Astrocyte (in vitro differentiated cells and primary cell): ENCODE measurements around the gene PNPLA2.

Experiments
- EZH2 ChIP-seq: IDR thresholded peaks from 2 replicates; pipeline ENCODE4 v1.6.1; 2012; ENCODE audit warnings: mild to moderate bottlenecking, low read length, inconsistent platforms; ENCODE audit not compliant: insufficient read depth
- TF ChIP-seq, protein P1 (sequence below): IDR thresholded peaks from 2 replicates; pipeline ENCODE4 v1.5.1; 2011; ENCODE audit warnings: low read depth, mild to moderate bottlenecking, inconsistent platforms, low read length, moderate library complexity; ENCODE audit not compliant: insufficient read depth

DNA sequence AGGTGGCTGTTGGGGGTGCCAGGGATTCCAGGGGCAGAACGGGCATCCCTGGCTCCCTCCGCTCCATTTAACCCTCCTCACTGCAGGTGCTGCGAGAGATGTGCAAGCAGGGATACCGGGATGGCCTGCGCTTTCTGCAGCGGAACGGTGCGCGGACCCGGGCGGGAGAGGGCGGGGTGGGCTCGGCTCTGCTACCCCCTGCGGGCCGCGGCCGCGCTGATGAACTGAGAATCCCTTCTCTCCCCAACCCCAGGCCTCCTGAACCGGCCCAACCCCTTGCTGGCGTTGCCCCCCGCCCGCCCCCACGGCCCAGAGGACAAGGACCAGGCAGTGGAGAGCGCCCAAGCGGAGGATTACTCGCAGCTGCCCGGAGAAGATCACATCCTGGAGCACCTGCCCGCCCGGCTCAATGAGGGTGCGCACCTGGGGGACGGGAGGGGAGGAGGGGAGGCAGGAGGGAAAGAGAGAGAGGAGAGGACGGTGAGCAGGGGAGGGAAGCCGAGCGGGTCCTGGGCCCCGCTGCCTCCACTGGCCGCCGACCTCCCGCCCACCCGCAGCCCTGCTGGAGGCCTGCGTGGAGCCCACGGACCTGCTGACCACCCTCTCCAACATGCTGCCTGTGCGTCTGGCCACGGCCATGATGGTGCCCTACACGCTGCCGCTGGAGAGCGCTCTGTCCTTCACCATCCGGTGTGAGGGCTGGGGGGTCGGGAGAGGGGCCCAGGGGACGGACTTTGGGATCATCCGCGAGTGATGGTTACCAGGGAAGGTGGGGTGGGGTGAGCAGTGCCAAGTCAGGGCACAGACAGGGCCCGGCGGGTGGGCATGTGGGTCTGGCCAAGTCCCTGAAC is 5.0 kb downstream of the PNPLA2 start:
- TF ChIP-seq EZH2 = no peak
- TF ChIP-seq, protein P1, sequence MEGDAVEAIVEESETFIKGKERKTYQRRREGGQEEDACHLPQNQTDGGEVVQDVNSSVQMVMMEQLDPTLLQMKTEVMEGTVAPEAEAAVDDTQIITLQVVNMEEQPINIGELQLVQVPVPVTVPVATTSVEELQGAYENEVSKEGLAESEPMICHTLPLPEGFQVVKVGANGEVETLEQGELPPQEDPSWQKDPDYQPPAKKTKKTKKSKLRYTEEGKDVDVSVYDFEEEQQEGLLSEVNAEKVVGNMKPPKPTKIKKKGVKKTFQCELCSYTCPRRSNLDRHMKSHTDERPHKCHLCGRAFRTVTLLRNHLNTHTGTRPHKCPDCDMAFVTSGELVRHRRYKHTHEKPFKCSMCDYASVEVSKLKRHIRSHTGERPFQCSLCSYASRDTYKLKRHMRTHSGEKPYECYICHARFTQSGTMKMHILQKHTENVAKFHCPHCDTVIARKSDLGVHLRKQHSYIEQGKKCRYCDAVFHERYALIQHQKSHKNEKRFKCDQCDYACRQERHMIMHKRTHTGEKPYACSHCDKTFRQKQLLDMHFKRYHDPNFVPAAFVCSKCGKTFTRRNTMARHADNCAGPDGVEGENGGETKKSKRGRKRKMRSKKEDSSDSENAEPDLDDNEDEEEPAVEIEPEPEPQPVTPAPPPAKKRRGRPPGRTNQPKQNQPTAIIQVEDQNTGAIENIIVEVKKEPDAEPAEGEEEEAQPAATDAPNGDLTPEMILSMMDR = no peak
